HG03378 (cell line): ENCODE results near the gene CDHR2.
"Not testable (repeated sequence)": the region's sequence is repeated elsewhere in the genome, so short reads cannot be mapped to it uniquely, and the experiment has no call there.

Source experiments
- ATAC-seq: cut with Tn5 transposase; IDR thresholded peaks from one replicate; pipeline ENCODE4 v1.9.1; 2021; ENCODE audit warnings: mild to moderate bottlenecking, moderate library complexity; ENCODE audit not compliant: unreplicated experiment

Gene CDHR2

DNA sequence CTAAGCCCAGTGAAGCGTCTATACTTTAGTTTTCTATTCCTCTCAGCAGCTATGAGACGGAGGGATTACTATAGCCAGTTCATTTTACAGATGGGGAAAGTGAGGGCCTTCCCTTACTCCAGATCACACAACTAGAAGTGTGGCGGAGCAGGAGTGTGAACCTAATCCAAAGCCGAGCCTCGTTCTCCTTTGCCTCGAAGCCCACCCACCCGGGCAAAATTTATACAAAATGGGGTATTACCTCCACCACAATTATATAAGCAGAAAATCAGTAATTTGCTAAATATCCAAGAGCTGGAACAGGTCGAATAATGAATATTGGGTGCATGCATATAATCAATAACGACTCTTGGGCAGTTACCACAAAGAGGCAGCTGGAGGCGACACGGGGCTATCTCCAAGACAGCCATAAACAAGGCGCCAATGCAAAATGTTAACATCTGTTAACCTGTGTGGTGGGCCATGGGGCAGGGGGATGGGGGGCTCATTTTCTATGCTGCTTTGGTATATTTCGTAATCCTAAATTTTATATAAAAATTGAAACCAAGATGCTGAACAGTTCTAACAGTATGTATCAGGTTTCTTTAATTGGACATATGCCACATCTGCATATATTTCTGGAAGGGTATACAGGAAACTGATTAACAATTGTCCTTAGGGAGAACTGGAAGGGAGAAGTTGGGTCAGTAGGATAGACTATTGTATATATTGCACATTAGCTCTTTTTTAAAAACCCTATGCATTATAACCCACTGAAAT is 10.7 kb upstream of the CDHR2 start:
- ATAC-seq = no peak

DNA sequence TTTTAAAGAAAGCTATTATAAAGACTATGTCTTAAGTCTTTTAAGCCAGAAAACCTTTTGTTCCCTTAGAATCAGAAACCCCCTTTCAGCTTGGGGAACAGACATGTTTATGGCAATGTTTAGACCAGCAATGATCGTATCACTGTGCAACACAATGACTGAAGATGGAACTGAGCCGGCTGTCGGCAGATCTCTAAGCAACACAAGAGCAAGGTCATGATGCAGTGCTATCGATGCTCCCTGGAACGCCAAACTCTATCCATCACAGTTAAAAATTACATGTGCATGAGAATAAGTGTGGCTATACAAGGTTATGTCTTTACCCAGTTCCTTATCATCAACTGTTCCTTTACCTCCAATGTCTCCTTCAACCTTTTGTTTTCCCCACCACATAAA is 10.2 kb upstream of the CDHR2 start:
- no peak for ATAC-seq

DNA sequence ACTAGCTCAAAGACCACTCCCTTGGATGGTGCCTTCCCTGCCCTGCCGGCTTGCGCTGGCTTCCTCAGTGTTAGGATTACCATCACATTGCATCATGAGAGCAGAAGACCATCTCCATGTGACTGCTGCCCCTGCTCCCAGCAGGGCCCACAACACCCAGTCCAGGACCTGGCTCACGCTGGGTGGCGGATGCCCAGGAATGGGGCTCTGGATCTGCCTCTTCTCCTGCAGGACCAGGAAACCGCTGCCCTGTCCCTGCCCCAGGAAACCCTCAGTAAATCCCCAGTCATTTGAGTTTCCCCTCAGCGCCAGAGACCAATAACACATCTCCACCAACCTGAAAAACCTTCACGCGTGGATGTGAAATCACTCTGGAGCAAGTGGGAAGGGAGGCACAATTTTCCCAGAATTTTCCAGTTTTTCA is 8.7 kb upstream of the CDHR2 start:
- ATAC-seq = no peak

DNA sequence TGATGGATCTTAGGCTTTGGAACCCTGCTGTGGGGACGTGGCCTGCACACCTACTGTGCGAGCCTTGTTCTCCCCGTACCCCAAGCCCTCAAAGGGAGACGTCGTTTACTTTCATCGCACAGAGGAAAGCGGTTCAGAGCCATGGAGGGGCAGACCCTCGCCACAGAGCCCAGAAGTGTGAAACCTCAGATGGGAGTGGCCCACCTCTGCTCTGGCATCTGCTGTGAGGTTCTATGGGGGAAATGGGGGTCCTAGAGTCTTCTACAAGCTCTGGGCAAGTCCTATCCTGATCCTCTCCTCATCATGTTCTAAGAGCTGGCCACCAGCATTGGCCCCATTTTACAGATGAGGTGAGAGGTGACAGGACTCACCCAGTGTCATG is 8.2 kb upstream of the CDHR2 start:
- no peak for ATAC-seq

DNA sequence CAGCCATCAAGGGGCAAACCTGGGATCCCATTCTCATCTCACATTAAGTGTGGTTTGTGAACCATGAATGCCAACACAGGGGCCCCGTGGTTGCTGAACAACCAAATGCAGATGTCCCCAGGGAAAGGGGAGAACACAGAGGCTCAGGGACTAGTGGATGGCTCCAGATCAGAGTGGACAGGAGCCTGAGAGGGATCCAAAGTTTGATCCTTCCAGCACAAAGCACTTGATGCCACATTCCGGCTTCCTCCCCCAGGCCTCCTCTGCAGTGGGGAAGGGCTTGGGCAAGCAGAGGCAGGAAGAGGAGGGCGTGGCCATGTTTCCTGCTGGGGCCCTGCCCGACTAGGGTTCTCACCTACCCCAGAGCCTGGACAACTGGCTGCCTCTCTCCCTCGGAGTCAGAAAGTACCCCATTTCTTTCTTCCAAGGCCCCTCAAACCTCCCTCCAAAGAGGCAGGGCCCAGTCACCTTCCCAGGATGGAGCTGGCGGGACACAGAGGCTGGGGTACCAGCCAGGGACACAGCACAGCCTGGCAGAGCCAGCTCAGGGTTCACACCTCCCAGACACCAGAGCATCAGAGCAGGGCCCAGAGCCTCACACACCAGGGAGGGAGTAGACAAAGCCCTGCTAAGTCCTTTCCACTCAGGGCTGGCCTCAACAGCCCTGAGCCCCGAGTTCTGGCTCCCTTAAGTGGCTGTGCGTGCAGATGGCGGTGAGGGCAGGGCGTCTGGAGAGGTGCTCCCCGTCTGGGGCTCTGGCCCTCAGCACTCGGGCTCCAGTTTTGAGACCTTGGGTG is 7.6 kb upstream of the CDHR2 start:
- no peak for ATAC-seq

DNA sequence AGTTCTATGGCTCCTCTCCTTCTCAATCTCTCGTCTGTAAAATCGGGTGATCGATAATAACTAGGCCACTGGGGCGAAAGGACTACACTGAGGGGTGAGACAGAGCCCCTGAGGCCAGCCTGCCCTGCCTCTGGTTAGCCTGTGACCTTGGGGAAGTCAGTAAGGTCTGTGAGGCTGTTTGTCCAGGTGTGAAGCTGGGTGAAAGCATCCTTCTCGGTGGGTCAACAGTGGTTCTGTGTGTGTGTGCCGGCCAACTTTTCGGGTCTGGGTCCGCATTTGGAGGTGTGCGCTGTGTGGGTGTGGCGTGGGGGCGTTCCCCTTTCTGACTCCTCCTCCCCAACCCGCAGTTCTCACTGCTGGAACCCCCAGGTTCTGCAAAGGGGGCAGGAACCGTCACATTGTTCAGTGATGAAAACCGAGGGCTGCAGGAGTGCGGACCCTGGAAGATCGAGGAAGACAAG is 7.0 kb upstream of the CDHR2 start:
- ATAC-seq = no peak

DNA sequence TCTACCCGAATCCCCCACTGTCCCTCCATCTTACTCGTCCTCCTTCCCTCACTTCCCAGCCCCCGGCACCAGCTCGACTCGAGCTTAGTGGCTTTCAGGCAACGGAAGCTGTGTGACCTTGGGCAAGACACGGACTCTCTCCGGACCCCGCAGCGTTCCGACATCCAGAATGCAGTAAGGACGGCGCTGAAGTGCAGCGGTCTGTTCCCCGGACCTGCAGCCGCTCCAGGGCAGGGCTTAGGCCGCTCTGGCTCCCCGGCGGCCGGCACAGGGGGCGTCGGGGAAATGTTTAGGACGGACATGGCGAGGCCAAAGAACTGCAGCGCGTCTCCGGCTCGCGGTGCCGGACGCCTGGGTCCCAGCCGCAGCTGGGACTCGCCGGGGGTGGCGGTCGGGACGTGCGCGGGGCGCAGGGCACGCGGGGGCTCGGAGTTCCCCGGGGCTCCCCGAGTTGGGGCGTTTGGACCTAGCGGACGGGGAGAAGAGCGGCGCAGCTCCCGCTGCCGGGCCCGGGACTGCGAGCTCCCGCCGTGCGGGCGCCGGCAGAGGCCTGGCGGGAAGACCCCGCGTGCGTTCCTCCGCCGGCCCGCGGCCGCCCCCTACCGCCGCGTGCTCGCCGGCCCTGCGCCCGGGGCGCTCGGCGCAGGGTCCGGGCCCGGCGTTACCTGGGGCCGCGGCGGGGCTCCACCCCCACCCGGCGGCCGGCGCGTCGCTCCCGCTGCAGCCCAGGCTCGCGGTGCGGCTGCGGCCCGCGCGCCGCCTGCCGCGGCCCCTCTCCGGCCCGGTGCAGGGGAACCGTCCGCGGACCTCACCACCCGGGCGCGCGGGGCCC is 6.3 kb upstream of the CDHR2 start:
- ATAC-seq = no peak

DNA sequence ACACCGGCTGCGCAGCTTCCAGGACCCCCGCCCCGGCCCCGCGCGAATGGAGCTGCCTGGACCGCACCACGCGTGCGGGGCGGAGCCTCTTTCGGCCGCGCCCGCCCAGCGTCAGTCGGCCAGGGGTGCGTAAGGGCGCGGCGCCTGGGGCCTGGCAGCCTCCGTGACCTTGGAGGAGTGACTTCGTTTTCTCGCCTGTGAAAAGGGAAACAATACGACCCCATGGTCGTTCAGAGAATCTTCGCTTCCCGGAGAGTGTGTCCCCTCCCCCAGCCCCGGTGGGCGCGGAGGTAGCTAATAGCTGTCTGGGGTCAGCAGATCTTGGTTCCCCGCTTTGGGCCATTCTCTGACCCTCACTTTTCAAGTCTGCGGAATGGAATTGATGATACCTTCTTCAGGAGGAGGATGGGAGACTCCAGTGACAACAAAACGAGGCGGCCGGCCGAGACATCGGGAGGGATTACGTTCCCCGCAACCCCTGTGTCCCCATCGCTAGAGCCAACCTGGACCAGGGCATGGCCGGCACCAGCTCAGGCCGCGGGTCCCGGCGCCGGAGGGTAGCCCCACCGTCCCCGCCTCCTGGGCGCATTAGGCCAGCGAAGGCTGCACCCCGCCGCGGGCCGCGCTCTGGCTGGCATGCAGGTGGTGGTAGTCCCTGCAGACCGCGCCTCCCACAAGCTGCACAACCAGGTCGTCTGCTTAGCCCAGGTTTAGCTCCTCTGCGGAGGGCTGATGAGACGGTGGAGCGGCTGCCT is 5.5 kb upstream of the CDHR2 start:
- no peak for ATAC-seq

DNA sequence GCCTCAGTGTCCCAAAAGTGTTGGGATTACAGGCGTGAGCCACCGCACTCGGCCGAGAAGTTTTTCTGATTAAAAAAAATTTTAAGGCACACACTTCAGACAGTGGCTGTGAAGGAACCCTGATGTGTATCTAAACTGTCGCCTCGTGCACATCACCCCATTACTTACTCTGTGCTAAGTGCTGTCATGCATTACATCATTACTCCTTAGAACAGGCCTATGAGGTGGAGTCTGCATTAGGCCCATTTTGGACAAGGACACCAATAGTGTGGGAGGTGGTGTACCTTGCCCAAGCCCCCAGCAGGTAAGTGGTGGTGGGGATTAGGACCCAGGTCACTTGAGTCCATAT is 3.8 kb upstream of the CDHR2 start:
- ATAC-seq = no peak

DNA sequence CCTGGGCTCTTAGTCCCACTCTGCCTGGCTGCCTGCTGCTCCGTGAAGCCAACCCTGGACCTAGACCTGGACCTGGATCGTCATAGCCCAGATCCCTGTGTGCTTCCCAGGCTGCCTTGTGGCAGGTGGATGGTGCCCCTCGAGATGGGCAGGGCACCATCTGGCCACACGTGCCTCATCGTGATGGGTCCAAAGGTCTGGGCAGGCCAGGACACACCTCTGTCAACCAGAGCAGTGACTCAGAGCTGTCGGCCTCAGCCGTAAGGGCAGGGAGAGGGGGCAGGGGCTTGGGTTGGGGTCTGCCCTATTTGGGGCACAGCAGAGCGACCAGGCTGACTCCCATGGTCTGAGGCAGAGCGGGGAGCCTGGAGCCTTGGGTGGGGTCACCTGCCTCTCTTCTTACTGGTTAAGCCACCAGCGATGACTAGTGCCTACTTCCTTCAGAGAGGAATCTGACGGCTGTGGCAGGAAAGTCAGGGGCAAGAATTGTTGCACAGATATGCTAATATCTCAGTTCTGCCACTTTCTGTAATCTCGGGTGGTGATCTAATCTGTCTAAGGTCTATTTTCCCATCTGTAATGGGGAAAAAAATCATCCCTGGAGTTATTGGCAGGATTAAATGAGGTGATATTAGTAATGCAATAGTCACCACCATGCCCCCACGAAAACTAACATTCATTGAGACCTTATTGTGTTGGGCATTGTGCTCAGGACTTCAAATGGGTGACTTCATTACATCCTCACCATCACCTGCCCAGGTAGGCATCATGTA is 3.2 kb upstream of the CDHR2 start:
- no peak for ATAC-seq

DNA sequence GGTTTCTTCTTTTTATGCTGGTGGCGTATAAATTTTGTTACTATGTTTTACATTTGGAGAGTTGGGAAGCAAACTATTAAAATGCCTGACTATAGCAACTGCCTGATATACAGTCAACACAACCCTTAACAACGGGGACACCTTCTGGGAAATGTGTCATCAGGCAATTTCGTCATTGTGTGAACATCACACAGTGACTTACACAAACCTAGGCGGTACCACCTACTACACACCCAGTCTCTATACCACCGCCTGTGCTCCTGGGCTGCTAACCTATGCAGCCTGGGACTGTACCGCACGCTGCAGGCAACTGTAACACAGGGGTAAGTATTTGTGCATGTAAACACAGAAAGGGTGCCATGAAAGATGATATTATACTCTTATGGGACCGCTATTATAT is 1.3 kb upstream of the CDHR2 start:
- no peak for ATAC-seq

DNA sequence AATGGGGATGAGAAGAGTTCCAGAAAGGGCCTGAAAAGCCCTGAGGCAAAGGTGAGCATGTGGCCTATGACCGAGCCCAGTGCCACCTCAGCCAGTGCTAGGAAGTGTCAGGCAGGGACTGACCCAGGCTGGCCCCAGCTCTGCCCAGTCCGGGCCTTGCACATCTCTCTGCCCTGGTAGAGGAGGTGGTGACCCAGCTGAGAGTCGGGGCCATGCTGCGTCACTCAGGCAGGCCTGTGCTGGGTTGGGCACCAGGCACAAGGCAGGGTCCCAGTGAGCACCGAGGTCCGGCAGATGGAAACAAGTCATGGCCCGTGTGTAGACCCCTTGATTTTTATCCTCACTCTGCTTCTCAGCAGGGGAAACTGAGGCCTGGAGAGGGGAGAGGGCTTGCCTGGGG is 729 bp downstream of the CDHR2 start:
- no peak for ATAC-seq

DNA sequence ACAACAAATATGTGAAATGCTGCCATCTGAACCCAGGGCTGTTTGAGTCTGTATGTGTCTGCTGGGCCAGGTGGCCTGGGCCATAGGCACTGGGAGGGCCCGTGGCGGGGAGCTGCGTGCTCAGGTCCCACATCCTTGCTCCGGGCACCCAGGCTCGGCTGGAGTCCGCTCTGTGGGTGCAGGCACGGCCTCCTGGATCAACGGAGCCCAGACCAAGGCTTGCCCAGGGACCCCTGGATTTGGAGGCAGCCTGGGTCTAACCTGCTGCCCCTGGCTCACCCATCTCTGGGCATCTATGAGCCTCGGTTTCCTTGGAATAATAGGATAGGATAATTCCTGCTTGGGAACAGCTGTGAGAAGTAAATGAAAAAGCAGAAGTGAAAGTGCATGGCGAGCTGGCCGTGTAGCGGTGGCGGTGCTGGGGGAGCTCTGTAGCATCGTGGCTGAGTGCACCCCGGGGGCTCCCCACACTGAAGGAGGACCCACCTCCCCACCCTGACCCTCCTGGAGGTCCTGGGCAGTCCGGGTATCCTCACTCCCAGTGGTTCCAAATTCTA is 1.2 kb downstream of the CDHR2 start:
- no peak for ATAC-seq

DNA sequence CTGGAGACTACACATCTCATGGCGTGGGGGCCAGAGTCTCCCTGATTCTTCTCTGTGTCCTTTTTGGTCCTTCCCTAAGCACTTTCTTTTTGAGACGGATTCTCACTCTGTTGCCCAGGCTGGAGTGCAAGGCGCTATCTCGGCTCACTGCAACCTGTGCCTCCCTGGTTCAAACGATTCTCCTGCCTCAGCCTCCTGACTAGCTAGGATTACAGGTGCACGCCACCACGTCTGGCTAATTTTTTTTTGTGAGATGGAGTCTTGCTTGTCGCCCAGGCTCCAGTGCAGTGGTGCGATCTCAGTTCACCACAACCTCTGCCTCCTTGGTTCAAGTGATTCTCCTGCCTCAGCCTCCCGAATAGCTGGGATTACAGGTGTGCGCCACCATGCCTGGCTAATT is 1.8 kb downstream of the CDHR2 start:
- not testable (repeated sequence) for ATAC-seq

DNA sequence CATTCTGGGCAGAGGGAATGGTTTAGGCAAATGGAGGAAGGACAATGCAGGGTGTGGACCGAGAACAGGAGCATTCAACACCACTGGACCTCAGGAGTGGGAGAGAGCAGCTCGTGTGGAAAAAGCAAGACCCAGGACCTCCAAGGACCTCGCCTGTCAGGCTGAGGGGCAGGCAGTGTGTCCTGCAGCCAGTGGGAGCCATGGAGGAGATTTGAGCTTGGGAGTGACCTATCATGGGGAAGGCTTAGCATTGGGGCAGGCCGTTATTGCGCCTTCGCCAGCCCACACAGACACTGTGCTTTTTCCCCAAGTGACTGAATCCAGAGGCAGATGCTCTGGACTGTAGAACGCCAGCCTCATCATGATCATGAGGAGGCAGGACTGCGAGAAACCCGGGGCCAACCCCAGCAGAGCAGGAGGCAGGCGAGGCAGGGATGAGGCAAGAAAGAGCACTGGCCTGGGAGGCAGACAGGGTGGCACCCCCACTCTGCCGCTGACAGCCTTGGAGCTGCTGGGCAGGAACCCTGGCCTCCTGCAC is 3.3 kb downstream of the CDHR2 start:
- no peak for ATAC-seq

DNA sequence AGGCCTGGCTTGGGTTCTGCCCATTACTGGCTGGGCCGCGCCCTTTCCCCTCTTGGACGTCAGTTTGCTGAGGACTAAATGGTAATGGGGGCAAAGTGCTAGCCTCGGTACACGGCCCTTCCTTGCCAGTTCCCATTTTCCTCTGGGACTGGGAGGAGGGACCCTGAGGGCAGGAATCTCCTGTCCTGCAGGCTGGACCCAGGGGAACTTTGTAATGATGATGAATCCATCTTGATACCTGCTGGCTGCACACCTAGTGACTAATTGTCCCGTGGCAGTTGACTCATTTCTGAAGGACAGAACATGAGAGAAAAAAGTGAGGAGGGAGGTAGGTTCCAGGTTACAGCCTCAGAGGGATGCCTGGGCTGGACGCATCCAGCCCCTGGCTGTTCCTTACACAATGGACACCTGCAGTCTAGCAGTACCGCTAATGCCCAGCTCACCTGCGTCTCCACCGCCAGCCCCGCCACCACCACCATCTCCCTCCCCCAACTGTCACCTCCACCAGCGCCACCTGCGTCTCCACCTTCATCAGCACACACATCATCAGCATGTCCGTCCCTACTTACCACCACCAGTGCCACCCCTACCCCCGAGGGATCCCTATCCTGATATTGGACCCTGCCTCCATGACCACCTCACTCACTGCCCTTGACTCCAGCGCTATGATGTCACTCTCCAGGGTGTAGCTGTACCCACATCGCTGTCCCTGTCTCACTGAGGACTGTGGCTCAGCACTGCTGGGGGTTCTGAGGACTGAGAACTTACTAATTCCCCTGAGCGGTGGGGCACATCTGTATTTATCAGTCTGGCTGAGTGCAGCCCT is 4.3 kb downstream of the CDHR2 start:
- ATAC-seq = no peak

DNA sequence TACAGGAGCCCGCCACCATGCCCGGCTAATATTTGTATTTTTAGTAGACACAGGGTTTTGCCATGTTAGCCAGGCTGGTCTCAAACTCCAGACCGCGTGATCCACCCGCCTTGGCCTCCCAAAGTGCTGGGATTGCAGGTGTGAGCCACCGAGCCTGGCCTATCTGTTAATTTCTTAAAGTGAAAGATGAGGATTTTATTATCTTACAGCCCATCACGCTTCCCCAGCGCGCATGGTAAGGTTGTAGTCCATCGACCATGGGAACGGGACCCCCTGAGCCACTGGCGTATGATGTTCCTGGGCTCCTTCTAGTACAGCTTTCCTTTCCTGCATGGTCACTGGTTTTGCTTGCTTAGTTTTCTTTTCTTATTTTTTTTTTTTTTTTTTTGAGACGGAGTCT is 8.7 kb downstream of the CDHR2 start:
- no peak for ATAC-seq

DNA sequence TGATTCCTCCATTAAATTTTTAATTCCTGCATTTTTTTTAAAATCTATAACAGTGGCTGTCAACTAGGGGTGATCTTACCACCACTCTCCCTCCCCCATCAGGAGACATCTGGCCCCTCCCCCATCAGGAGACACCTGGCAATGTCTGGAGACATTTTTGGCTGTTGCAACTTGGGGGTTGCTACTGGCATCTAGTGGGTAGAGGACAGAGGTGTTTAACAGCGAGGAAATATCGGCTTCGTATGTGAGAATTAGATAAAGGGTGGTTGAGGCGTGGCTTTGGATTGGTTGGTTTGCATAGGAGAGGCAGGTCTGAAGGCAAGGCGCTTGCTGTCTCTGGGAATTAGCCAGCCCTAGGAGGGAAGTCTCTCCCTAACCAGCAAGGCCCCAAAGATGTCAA is 10.5 kb downstream of the CDHR2 start:
- ATAC-seq = no peak

DNA sequence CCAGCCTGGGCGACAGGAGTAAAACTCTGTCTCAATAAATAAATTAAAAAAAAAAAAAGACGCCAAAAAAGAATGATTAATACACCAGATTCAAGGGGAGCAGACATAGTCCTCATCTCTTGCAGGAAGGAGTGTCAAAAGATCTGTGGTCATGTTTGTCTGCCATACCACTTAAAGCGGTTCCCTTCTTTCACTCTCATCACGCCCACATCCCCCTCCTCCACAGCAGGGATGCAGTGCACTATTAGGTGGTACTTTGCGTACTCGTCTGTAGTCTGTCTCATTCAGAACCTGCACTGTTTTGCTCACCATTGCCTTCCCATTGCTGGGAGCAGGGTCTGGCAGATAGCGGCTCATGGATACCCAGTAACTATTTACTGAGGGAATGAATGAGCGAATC is 11.2 kb downstream of the CDHR2 start:
- ATAC-seq = no peak
